Measurements from ENCODE around the gene PRR36. TPM values are rescaled to one million over a fixed set of nuclear protein-coding genes. Genes with fewer than 3 reads are reported as not detected.

Gene PRR36
- total RNA-seq, 3 donors from 2014 or later, result 0.22 to 0.58 (median 0.23) TPM

DNA sequence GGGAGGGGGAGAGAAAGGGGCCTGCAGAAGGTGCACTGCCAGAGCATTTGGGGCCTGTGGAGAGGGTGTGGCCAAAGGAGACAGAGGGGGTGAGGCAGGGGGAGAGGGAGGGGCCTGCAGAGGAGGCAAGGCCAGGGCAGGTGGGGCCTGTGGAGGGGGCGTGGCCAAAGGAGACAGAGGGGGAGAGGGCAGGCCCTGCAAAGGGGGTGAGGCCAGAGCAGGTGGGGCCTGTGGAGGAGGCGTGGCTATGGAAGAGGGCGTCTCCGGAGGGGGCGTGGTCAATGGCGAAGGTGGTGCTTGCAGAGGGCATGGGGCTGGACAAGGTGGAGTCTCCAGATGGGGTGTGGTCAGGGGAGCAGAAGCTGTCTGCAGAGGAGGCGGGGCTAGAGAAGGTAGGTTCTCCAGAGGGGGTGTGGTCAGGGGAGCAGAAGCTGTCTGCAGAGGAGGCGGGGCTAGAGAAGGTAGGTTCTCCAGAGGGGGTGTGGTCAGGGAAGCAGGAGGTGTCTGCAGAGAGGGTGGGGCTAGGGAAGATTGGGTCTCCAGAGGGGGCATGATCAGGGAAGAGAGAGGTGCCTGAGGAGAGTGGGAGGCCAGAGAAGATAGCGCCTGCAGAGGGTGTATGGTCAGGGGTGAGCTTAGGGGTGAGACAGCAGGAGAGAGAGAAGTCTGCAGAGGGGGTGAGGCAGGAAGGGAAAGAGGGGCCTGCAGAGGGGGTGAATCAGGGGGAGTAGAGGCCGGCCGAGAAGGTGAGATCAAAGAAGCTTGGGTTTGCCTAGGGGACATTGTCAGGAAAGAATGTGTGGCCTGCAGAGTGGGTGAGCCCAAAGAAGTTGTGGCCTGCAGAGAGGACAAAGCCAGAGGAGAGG lies 3.4 kb downstream of the PRR36 start:
- H3K4me1 ChIP-seq (ENCODE audit: low read depth), result peaks cover 35% of the 10 kb centered on the region
- ATAC-seq (peak; percentile 37), DNase-seq (peak; percentile 64 to 89 (median 79))
- H3K4me3 ChIP-seq, result no peak overlapping the region
- H3K36me3 ChIP-seq (ENCODE audit: low read depth), result no peaks in the 10 kb centered on the region
- intact Hi-C loops (cut with DNase I, micrococcal nuclease), result no loop called here
- TF ChIP-seq CTCF (IDR thresholded peaks at IDR 0.05), result no peak
- H3K9me3 ChIP-seq, result no peaks in the 10 kb centered on the region

GRCh38 chr19:7869910-7870511 lies 4.2 kb downstream of the PRR36 start:
- Histone ChIP-seq H3K36me3 (ENCODE audit: low read depth) (no peaks in the 10 kb centered on the region), H3K4me1 (ENCODE audit: low read depth) (peaks cover 35% of the 10 kb centered on the region), H3K9me3 (no peaks in the 10 kb centered on the region), H3K4me3 (no peak overlapping the region)
- ATAC-seq, result peak; percentile 9
- DNase-seq, result peak; percentile 49 to 86 (median 72)
- TF ChIP-seq CTCF (IDR thresholded peaks at IDR 0.05), result no peak
- intact Hi-C loops (cut with DNase I, micrococcal nuclease), result no loop called here

- Histone ChIP-seq H3K36me3 (ENCODE audit: low read depth) (no peaks in the 10 kb centered on the region), H3K4me3 (no peak overlapping the region), H3K9me3 (no peaks in the 10 kb centered on the region), H3K4me1 (ENCODE audit: low read depth) (peaks cover 30% of the 10 kb centered on the region)
- TF ChIP-seq CTCF (IDR thresholded peaks at IDR 0.05), result no peak
- intact Hi-C loops (cut with DNase I, micrococcal nuclease), result no loop called here
- DNase-seq (peak in 2 of 3 donors; percentile 77 to 86), ATAC-seq (peak; percentile 71)
Measured at GRCh38 chr19:7869453-7869909, 4.7 kb downstream of the PRR36 start.

GRCh38 chr19:7868671-7869452 lies 5.3 kb downstream of the PRR36 start:
- no peak overlapping the region for H3K4me3 ChIP-seq
- peaks cover 27% of the 10 kb centered on the region for H3K4me1 ChIP-seq (ENCODE audit: low read depth)
- H3K9me3 ChIP-seq, result no peaks in the 10 kb centered on the region
- intact Hi-C loops (cut with DNase I, micrococcal nuclease), result no loop called here
- DNase-seq (peak; percentile 77 to 87 (median 87)), ATAC-seq (peak; percentile 78)
- peak; percentile 86 for TF ChIP-seq CTCF (IDR thresholded peaks at IDR 0.05)
- no peaks in the 10 kb centered on the region for H3K36me3 ChIP-seq (ENCODE audit: low read depth)

DNA sequence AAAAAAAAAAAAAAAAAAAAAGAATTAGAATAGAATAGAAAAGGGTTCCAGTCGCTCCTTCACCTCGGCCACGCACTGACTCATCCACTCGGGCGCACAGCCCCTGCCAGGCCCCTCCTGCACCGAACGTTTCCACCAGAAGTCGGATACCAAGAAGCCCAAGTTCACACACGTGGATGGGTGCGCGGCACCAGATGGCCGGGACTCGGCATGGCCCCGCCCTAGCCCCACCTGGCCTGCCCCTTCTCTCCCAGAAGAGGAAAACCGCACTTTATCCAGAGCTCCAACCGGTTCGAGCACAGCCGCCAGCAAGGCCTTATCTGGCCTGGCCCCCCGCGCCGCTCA lies 5.9 kb downstream of the PRR36 start:
- Histone ChIP-seq H3K4me1 (ENCODE audit: low read depth) (peaks cover 29% of the 10 kb centered on the region), H3K36me3 (ENCODE audit: low read depth) (no peaks in the 10 kb centered on the region), H3K4me3 (no peak overlapping the region), H3K9me3 (no peaks in the 10 kb centered on the region)
- DNase-seq (peak in 2 of 3 donors; percentile 41 to 76), ATAC-seq (no peak)
- TF ChIP-seq CTCF (IDR thresholded peaks at IDR 0.05), result no peak
- intact Hi-C loops (cut with DNase I, micrococcal nuclease), result no loop called here
